Measurements from ENCODE around the gene TCEA2.
"Not testable (repeated sequence)": the region's sequence is repeated elsewhere in the genome, so short reads cannot be mapped to it uniquely, and the experiment has no call there.

Gene TCEA2

DNA sequence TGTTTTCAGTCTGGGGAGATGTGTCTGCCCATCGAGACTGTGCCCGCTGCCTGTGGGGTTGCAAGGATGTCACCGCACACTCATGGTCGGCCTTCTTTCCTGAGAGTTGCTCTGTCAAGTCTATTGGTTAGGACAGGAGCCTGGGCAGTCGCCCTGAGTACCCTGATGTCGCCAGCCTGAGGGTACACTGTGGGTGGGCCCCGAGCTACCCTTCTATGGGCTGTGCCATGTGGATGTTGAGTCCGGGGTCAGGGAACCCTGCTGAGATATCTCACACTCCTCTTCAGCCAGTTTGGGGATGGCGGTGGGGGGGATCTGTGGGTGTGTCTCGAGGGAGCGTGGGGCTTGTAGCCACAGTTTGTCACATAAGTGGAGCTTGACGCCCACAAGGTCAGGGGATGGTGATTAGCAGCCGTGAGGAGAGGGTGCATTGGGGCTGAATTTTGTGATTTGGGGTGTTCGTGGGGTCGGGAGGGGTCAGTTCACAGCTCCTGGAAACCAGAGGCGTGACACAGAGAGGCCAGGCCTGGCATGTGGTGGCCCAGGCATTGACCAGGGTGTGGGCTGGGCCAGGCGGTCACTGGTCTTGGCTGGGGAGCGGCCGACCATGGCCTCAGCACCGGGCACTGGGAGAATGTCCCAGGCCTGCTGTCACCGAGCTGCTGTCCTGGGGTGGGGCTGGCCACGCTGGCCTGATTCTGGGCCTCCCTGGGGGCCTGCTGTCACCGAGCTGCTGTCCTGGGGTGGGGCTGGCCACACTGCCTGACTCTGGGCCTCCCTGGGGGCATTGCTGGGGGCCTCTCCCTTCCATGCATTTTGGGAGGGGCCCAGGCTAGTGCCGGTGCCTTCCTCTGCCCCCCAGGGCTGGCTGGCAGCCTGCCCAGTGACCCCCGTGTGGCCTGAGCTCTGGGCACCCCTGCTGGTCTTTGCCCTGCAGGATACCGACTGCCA, 46.0 kb downstream of the TCEA2 start:
- DNase-seq (ENCODE audit: low spot score) = no peak

DNA sequence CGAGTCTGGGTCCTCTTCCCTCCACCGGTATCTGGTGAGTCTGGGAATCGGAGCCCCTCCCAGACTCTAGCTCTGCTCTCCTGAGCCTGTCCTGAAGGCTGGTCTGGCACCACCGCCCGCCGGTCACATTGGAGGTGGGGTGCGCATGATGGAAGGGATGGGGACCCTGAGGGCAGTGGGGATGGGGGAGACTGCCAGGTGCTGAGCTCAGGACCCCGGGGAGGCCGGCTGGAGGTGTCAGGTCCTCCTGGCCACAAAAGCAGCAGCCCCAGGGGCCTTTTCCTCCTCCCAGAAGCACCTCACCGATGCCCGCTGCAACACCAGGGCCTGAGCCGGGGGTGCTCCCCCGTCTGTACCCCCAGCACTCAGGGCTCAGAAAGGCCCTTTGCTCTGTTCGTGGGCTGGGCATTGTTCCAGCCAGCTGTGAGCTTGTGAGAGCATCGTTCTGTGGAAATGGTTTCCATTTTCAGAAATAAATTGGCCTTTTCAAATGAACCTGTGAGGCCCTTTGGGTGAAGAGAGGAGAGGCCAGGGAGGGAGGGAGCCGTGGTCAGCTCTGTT, 46.9 kb downstream of the TCEA2 start:
- DNase-seq (ENCODE audit: low spot score) = no peak

DNA sequence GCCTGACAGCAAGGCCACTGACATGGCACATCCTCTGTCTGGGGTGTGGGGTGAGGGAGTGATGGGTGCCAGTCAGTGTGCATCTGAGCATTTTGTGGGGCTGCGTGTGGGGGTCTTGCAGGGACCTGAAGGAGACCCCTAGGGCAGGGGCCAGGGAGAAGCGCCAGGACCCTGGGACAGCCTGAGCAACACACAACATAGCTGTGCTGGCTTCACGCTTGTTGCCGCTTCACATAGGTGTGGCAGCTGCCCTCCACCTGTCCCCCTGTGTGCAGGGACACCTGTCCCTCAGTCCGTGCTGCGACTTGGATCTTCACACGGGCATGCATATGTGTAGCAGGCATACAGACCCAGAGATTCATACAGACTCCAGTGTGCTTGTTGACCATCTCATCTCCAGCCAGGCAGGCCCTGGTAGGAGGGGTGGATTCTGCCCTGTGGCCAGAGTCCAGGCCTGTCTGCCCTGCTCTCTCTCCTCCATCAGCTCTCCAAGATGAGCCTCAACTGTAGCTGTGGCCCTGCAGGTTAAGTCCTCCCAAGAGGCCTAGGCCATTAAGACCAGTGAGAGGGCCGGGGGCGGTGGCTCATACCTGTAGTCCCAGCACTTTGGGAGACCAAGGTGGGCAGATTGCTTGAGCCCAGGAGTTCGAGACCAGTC, 47.5 kb downstream of the TCEA2 start:
- DNase-seq (ENCODE audit: low spot score) = no peak

DNA sequence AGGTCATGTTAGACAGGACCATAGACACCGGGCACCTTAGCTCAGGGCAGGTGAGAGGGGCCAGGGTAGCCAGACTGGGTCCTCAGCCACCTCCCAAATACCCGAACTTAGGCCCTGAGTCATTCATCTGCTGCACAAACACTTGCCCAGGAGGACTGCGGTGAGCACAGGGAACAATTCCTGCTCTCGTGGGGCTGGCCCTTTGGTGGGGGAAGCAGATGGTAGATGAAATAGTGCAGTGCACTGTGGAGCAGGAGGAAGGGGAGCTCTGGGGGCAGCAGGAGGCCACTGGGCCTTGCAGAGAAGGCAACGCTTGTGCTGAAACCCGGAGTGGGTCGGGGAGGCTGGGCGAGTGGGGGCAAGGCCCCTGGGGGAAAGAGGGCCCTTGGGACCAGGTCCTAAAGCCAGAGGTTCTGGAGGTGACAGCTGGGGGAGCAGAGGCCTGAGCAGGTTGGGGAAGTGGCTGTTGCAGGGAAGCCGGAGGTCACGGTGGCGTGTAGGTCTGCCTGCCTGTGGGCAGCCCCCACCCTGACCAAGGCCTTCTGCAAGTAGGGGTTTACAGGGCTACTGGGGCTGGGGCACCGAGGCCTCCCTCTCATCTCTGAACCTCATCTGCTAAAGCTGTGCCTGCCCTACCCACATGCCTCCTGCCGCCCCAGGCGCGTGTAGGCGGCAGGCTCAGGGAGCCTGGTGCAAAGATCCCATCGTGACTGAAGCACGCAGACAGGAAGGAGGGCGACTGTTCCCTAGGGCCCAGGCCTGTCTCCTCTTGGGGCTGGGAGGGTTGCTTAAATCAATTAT, 49.0 kb downstream of the TCEA2 start:
- no peak for DNase-seq (ENCODE audit: low spot score)

DNA sequence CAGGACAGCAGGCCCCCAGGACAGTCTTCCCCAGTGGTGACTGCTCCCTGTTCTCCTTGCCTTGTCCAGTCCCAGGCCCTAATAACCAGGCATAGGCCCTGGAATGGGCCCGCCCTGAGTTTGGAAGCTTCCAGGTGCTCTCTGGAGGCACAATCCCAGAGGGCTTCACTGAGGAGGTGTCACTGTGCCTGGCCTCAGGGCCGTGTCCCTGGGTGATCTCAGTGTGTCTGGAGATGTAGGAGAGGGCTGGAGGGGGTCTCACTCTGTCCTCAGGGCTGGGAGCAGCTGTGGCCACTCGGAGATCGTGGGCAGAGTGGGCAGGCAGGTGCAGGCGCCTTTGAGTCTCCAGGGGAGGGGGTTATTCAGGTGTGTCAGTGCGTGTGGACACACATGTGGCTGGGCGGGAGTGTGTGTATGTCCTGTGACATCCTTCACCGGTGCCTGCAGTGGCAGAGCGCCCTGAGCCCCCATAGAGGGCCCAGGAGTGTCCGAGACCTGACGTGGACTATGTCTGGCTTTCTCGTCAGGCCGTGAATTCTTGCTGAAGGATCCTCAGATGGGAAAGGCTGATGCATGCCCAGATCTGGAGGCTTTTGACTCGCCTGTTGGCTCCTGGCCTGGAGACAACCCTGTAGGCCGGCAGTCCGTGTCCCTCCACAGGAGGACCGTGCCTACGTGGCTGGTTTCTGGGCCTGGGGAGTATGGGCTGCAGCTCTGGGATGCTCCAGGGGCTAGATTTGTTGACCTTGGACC, 49.9 kb downstream of the TCEA2 start:
- DNase-seq (ENCODE audit: low spot score) = no peak

DNA sequence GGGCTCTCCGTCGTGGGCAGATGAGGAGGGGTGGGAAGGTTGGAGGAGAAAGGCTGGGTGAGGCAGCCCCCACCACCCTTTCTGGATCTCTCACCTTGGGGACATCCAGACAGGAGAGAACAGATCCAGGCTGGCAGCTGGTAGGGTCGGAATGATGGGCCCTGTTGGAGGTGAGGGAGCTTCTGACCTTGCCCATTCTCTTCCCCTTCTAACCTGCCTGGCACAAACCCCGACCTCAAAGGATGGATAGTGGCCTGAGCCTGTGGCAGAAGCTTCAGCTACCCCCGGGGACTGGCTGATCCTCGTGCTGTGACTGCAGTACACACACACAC, 50.4 kb downstream of the TCEA2 start:
- DNase-seq (ENCODE audit: low spot score) = no peak

DNA sequence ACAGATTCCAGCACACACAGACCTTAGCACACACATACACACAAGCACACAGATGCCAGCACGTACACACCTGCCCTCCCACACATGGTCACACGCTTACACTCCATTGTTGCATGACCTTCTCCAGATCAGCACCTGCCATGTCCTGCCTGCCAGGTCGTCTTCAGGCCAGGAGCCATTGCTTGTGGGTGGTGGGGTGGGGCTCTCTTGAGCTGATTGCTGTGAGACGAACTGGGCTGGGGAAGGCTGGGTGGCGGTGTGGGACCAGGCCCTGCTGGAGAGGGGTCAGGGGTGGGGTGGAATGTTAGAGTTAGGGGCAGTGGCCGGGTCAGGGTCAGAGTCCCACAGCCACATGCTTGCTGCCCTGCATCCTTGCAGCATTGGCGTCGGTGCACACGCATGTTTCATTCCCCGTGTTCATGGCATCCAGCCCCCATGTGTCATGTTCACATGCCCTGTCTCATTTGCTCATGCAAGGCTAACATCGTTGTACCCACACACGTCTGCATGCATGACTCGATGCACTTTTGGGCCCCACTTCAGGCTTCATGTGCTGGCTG, 50.9 kb downstream of the TCEA2 start:
- peak; percentile 33 for DNase-seq (ENCODE audit: low spot score)

DNA sequence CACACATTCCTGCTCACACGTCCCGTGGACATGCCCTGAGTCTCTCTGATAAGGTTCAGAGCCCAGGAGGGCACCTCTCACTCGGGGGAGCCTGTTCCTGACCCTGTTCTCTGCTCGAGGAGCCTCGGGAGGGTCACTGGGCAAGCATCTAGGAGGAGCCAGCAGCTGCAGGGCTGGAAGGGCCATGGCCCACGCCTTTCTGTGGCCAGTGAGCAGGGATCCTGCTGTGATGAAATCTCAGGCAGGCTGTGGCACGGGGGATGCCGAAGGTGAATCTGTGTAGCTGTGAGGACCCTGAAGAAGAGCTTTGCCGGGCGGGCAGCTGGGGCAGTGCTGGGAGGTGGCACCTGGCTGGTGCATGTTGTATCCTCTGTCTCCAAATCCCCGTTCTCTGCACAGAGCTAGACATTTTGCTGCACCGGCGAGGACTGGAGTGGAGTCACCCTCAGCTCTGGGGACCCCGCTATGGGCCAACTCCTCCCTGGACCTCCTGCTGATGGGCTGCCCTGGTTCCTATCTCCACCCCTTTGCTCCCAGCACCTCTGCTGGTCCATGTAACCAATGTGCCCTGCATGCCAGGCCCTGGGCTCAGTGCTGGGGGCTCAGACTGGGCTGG, 51.5 kb downstream of the TCEA2 start:
- DNase-seq (ENCODE audit: low spot score) = no peak

DNA sequence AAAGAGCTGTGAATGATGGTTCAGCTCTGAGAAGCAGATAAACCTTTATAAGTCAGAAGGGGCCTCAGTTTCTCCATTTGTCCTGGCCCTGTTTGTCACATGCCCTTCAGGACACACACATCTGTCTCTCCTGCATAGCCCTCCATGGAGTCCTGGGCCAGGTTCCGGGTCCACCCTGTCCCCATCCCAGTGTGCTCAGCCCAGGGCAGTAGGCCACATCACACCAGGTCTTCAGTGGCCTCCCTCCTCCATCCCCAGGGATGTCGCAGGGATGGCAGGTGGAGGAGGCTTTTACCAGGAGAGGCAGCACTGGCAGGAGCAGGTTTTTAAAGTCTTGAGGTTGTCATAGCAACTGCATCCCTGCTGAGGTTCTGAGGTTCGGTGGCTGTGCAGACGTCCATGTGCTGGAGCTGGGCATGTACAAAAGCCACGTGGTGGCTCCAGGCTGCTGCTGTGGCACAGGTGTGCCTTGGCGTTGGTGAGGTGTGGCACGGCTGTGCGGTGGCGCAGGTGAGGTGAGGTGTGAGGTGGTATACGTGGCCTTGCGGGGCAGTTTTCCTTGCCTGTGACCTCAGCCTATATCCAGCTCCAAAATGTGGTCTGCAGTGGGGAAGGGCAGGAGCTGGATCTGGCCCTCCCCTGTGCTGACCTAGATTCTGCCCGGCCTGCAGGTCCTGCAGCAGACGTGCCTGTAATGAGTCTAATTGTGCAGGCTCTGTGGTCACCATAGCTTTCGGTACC, 52.3 kb downstream of the TCEA2 start:
- no peak for DNase-seq (ENCODE audit: low spot score)

DNA sequence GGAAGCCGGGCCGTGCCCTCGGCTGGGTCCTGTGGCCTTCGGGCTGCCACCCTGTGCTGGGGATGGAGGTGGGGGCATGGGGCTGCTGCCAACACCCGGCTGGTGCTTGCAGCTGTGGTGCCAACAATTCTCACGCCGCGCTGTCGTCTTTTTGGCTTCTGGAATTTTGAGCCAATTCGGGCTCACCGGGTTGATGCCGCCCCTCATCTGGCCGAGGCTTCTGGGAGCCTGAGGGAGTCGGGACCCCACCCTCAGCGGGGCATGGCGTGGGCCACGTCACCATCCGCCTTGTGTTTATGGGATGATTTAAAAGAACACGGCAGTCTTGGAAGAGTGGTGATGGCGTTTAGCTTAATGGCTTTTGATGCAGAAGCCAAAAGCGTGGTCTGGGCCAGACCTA, 53.0 kb downstream of the TCEA2 start:
- peak; percentile 58 for DNase-seq (ENCODE audit: low spot score)

DNA sequence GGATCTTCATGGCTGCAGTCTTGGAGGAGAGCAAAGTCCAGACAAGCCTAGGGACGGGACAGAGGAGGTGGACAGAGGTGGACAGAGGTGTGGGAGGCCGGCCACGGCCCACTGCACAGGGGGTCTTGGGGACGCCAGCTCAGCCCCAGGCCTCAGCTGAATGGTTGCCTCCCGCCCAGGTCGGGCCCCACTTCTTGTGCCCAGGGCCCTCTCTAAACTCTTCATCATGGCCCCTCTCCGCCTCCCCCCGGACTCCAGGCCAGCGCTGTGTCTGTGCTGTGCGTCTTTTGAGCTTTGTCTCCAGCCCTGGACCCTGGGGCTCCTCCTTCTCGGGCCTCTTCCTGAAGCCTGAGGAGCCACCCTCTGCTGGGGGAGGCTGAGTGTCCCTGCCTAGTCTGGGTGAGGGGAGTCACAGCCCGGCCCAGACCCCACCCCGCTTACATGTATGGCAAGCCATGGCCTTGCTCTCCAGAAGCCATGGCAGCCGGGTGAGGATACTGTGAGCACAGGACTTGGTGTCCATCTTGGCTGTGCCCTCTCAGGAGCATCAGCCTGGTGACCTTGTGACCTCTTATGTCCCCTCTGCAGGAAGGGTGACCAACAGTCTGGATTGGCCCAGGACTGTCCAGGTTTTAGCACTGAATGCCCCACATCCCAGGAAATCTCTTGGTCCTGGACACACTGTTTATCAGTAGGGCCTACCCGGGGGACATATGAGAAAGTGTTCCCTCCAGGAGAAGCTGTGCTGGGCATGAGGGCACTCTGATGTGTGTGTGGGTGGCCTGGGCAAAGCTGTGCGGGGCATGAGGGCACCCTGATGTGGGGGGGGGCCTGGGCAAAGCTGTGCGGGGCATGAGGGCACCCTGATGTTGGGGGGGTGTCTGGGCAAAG, 53.8 kb downstream of the TCEA2 start:
- DNase-seq (ENCODE audit: low spot score) = peak; percentile 56

DNA sequence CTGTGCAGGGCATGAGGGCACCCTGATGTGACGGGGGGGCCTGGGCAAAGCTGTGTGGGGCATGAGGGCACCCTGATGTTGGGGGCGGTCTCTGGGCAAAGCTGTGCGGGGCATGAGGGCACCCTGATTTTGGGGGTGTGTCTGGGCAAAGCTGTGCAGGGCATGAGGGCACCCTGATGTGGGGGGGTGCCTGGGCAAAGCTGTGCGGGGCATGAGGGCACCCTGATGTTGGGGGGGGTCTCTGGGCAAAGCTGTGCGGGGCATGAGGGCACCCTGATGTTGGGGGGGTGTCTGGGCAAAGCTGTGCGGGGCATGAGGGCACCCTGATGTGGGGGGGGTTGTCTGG, 54.4 kb downstream of the TCEA2 start:
- not testable (repeated sequence) for DNase-seq (ENCODE audit: low spot score)

DNA sequence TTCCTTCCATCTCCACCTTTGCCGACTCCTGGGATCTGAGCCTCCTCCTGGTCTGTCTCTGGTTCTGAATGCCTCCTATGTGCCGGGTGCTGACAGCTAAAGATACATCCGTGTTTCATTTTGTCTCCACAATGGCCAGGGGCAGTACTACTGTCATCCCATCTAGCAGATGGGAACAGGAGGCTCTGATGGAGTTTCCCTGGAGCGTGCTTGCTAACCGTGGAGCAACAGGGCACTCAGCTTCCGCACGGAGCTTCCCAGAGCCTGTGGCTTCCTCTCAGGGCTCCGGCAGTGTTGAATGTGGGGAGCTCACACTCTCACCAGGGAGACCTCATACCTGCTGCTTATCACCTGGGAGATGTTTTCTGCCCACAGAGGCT, 56.3 kb downstream of the TCEA2 start:
- peak; percentile 51 for DNase-seq (ENCODE audit: low spot score)

DNA sequence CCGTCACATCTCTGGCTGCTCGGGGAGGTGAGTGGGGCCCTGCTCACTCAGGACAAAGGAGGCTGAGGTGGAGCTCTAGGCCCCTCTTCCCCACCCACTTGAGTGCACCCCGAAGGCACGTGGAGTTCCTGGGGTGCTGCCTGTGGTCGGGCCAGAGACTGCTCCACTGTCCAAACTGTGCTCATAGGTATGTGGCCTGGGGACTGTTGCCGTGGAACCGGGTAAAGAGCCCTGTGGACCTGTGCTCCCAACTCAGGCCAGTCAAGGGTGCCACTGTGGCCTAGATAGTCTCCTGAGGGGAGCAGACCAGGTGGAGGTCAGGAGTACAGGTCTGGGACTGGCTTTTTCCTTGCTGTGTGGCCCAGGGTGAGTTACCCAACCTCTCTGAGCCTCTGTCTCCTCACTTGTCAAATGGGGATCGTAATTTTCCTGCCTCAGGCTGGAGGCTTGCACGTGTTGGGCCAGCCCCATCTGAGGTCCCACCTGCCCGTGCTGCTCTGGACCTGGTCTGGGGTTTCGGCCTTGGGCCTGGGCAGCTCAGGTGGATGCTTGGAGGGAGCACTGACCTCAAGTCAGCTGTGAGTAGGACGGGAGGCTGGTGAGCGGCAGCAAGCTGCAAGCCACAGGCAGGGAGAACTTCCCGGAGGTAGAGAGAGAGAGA, 56.8 kb downstream of the TCEA2 start:
- DNase-seq (ENCODE audit: low spot score) = no peak

DNA sequence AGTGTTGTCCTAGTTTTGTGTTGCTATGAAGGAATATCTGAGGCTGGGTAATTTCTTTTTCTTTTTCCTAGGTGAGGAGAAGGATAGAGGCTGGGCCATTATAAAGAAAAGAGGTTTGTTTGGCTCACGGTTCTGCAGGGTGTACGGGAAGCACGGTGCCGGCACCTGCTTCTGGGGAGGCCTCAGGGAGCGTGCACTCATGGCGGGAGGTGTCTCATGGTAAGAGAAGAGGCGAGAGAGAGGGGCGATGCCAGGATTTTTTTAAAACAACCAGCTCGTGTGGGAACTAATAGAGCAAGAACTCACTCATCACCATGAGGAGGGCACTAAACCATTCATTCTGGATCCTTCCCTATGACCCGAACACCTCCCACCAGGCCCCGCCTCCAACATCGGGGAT, 58.6 kb downstream of the TCEA2 start:
- DNase-seq (ENCODE audit: low spot score) = no peak
